IPS-18c (cell line): ENCODE data around the gene ITPA.

ENCODE experiments used
- H3K4me3 ChIP-seq: 2 replicates; pipeline ENCODE4 v1.7.0; 2013; ENCODE audit warnings: low read depth, mild to moderate bottlenecking, low read length, moderate library complexity; ENCODE audit not compliant: insufficient read depth
- H3K9me3 ChIP-seq: one replicate; pipeline ENCODE4 v1.6.1; 2013; ENCODE audit warnings: mild to moderate bottlenecking, low read length, moderate library complexity; ENCODE audit not compliant: control insufficient read depth, insufficient read depth

Gene ITPA

GRCh38 chr20:3248167-3248992 is 39.1 kb downstream of the ITPA start:
- peak overlapping the region; percentile 47 for H3K4me3 ChIP-seq
- H3K9me3 ChIP-seq: peaks cover 2% of the 10 kb centered on the region

- H3K4me3 ChIP-seq: peak overlapping the region; percentile 47
These were observed 39.7 kb downstream of the ITPA start for GRCh38 chr20:3248993-3249347.

GRCh38 chr20:3250091-3250504 is 40.8 kb downstream of the ITPA start:
- Histone ChIP-seq H3K4me3 (no peak overlapping the region), H3K9me3 (peaks cover 2% of the 10 kb centered on the region)

More at GRCh38 chr20:3248993-3249347, 39.7 kb downstream of the ITPA start:
- peaks cover 2% of the 10 kb centered on the region for H3K9me3 ChIP-seq

DNA sequence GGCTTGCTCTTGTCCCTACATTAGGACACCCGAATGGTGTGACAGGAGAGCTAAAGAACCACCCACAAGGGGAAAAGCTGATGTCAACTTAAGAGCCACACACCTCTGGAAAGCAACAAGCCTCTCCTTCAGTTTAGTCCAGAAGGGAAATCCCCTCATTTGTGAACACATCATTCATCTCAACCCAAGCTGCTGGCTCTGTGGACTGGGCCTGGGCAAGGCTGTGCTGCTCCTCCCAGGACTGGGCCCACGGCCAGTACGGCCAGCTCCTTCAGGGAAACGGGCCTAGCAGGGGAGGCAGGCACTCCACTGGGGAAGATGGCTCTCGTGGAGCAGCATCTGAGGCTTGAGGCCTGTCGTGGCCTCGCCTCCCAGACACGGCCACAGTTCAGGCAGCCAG is 42.5 kb downstream of the ITPA start:
- Histone ChIP-seq H3K9me3 (peaks cover 2% of the 10 kb centered on the region), H3K4me3 (no peak overlapping the region)

GRCh38 chr20:3255728-3256127 is 46.4 kb downstream of the ITPA start:
- Histone ChIP-seq H3K4me3 (no peak overlapping the region), H3K9me3 (no peaks in the 10 kb centered on the region)

- H3K4me3 ChIP-seq: no peak overlapping the region
- no peaks in the 10 kb centered on the region for H3K9me3 ChIP-seq
These were observed 49.1 kb downstream of the ITPA start for GRCh38 chr20:3258429-3258828.

GRCh38 chr20:3262566-3262965 is 53.3 kb downstream of the ITPA start:
- Histone ChIP-seq H3K4me3 (no peak overlapping the region), H3K9me3 (no peaks in the 10 kb centered on the region)

- no peak overlapping the region for H3K4me3 ChIP-seq
- H3K9me3 ChIP-seq: no peaks in the 10 kb centered on the region
These were observed 60.8 kb downstream of the ITPA start for GRCh38 chr20:3270051-3270450.

DNA sequence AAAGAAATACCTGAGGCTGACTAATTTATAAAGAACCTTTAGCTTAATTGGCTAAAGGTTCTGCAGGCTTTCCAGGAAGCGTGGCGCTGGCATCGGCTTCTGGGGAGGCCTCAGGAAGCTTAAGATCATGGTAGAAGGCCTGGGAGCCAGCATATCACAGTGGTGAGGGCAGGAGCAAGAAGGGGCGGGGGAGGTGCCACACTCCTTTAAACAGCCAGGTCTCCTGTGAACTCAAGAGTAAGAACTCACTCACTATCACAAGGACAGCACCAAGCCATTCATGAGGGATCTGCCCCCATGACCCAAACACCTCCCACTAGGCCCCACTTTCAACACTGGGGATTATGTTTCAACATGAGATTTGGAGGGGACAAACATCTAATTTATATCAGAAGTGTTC is 64.1 kb downstream of the ITPA start:
- H3K9me3 ChIP-seq: no peaks in the 10 kb centered on the region
- no peak overlapping the region for H3K4me3 ChIP-seq
